ENCODE results near the gene WNT3A. TPM values are rescaled to one million over a fixed set of nuclear protein-coding genes. Genes with fewer than 3 reads are reported as not detected.

The WNT3A gene
- total and polyA plus RNA-seq, 2 of the 4 experiments (the other 2 are of a cell fraction): not detected

DNA sequence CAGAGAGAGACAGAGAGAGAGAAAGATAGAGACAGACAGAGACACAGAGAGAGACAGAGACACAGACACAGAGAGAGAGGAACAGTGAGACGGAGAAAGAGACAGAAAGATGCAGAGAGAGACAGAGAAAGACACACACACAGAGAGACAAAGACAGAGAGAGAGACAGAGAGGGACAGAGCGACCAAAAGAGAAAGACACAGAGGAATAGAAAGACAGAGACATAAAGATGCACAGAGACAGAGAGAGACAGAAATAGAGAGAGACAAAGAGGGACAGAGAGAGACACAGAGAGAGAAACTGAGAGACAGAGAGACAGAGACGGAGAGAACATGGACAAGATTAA, 16.5 kb downstream of the WNT3A start:
- Histone ChIP-seq H3K27me3 (ENCODE audit: control insufficient read depth, insufficient read depth, low read length) (peaks cover 4% of the 10 kb centered on the region; the same call in 1 of the 2 replicates), H3K9me1 (ENCODE audit: insufficient read depth, low read length) (no peaks in the 10 kb centered on the region), H3K56ac (ENCODE audit: extremely low read depth, insufficient read depth, low read length) (no peak overlapping the region), H3K14ac (replicated peaks; ENCODE audit: low read depth, low read length) (no peak overlapping the region), H4K20me1 (ENCODE audit: insufficient read depth, low read length) (no peaks in the 10 kb centered on the region), H2BK5ac (ENCODE audit: low read depth, low read length, poor library complexity, severe bottlenecking) (no peak overlapping the region), H3K23ac (ENCODE audit: low read depth, low read length) (no peak overlapping the region), H4K5ac (ENCODE audit: low read depth, low read length) (no peak overlapping the region), H2BK120ac (ENCODE audit: low read depth, low read length) (no peak overlapping the region), H3K9ac (ENCODE audit: low read depth, low read length) (no peak overlapping the region), H2BK15ac (ENCODE audit: low read depth, low read length) (no peak overlapping the region), H3K27ac (ENCODE audit: insufficient read depth, low read length) (no peak overlapping the region), H2AK9ac (replicated peaks; ENCODE audit: low read depth, low read length, poor library complexity) (no peak overlapping the region), H3K9me3 (ENCODE audit: control insufficient read depth, insufficient read depth, low read length) (no peaks in the 10 kb centered on the region), H2BK20ac (ENCODE audit: low read depth, low read length) (no peak overlapping the region), H3K18ac (ENCODE audit: low read depth, low read length) (no peak overlapping the region), H3K4me2 (ENCODE audit: low read depth, low read length) (no peak overlapping the region), H3K4me3 (ENCODE audit: insufficient read depth, low read depth, low read length) (no peak overlapping the region), H3K79me1 (ENCODE audit: low read depth in 1 of 2, low read length in 2 of 2) (no peaks in the 10 kb centered on the region), H3K4ac (ENCODE audit: low read depth, low read length) (no peak overlapping the region), H3K36me3 (ENCODE audit: control insufficient read depth, insufficient read depth, low read length) (no peaks in the 10 kb centered on the region), H2AFZ (replicated peaks; ENCODE audit: low read length, poor library complexity) (no peak overlapping the region), H4K91ac (ENCODE audit: insufficient read depth, low read depth, low read length) (no peak overlapping the region), H2AK5ac (ENCODE audit: low read depth, low read length) (no peak overlapping the region), H4K8ac (ENCODE audit: low read depth in 2 of 2, low read length in 2 of 2) (no peak overlapping the region), H3K4me1 (ENCODE audit: control insufficient read depth, insufficient read depth, low read length) (no peaks in the 10 kb centered on the region; the same call in 1 of the 2 replicates)
- ATAC-seq (ENCODE audit: low read depth): no peak
- DNase-seq: no peak
- intact Hi-C loops (cut with micrococcal nuclease) (no loop called here), dilution Hi-C loops (cut with HindIII; ENCODE audit: low sequenced_read_pairs, unreplicated experiment) (no loop called here), in situ Hi-C loops (cut with MboI; ENCODE audit: low sequenced_read_pairs) (no loop called here)
- WGBS, 2 experiments (ENCODE audit: extremely low coverage in 2 of 2, insufficient read length in 1 of 2): 57% methylated on average over 1 of the region's 3 CpGs; no CpG with 5 or more reads in 1 of the 2 experiments
- TF ChIP-seq MAFK (IDR thresholded peaks at IDR 0.05; ENCODE audit: low read depth, low read length) (no peak), FOS (IDR thresholded peaks at IDR 0.05; ENCODE audit: low read depth, low read length) (no peak), BHLHE40 (IDR thresholded peaks at IDR 0.05; ENCODE audit: low read depth, low read length) (no peak), SMC3 (IDR thresholded peaks at IDR 0.05; ENCODE audit: low read depth, low read length) (no peak), NFE2L2 (IDR thresholded peaks at IDR 0.05; ENCODE audit: low read depth, low read length) (no peak), CHD1 (IDR thresholded peaks at IDR 0.05; ENCODE audit: low read depth, low read length) (no peak), MAZ (IDR thresholded peaks at IDR 0.05; ENCODE audit: borderline replicate concordance, low read depth, low read length) (no peak), RFX5 (IDR thresholded peaks at IDR 0.05; ENCODE audit: low read depth, low read length) (no peak), RAD21 (IDR thresholded peaks at IDR 0.05; ENCODE audit: low read length) (no peak), RCOR1 (IDR thresholded peaks at IDR 0.05; ENCODE audit: insufficient replicate concordance, low read length) (no peak), POLR2A (IDR thresholded peaks at IDR 0.05; ENCODE audit: low read depth, low read length) (no peak), CEBPB (IDR thresholded peaks at IDR 0.05; ENCODE audit: low read depth, low read length) (no peak)
- TF ChIP-seq, protein P1, sequence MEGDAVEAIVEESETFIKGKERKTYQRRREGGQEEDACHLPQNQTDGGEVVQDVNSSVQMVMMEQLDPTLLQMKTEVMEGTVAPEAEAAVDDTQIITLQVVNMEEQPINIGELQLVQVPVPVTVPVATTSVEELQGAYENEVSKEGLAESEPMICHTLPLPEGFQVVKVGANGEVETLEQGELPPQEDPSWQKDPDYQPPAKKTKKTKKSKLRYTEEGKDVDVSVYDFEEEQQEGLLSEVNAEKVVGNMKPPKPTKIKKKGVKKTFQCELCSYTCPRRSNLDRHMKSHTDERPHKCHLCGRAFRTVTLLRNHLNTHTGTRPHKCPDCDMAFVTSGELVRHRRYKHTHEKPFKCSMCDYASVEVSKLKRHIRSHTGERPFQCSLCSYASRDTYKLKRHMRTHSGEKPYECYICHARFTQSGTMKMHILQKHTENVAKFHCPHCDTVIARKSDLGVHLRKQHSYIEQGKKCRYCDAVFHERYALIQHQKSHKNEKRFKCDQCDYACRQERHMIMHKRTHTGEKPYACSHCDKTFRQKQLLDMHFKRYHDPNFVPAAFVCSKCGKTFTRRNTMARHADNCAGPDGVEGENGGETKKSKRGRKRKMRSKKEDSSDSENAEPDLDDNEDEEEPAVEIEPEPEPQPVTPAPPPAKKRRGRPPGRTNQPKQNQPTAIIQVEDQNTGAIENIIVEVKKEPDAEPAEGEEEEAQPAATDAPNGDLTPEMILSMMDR (conservative IDR thresholded peaks at IDR 0.05; ENCODE audit: low read depth, low read length): no peak
- TF ChIP-seq, protein P2, sequence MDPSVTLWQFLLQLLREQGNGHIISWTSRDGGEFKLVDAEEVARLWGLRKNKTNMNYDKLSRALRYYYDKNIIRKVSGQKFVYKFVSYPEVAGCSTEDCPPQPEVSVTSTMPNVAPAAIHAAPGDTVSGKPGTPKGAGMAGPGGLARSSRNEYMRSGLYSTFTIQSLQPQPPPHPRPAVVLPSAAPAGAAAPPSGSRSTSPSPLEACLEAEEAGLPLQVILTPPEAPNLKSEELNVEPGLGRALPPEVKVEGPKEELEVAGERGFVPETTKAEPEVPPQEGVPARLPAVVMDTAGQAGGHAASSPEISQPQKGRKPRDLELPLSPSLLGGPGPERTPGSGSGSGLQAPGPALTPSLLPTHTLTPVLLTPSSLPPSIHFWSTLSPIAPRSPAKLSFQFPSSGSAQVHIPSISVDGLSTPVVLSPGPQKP (IDR thresholded peaks at IDR 0.05; ENCODE audit: borderline replicate concordance, low read depth, low read length): no peak
- TF ChIP-seq, protein P3, sequence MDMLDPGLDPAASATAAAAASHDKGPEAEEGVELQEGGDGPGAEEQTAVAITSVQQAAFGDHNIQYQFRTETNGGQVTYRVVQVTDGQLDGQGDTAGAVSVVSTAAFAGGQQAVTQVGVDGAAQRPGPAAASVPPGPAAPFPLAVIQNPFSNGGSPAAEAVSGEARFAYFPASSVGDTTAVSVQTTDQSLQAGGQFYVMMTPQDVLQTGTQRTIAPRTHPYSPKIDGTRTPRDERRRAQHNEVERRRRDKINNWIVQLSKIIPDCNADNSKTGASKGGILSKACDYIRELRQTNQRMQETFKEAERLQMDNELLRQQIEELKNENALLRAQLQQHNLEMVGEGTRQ (IDR thresholded peaks at IDR 0.05; ENCODE audit: low read depth, low read length): no peak
- ChIA-PET POLR2A (ENCODE audit: unreplicated experiment) (no interaction called here), CTCF (no interaction called here)
- BruUV-seq (replicated peaks): no TSS peak
